DMS53 (cell line): Measurements from ENCODE around the gene FGF3.

Experiments used
- DNase-seq: peaks from one replicate; lab custom pipeline; 2025; lab: John Stamatoyannopoulos, UW

FGF3 gene

DNA sequence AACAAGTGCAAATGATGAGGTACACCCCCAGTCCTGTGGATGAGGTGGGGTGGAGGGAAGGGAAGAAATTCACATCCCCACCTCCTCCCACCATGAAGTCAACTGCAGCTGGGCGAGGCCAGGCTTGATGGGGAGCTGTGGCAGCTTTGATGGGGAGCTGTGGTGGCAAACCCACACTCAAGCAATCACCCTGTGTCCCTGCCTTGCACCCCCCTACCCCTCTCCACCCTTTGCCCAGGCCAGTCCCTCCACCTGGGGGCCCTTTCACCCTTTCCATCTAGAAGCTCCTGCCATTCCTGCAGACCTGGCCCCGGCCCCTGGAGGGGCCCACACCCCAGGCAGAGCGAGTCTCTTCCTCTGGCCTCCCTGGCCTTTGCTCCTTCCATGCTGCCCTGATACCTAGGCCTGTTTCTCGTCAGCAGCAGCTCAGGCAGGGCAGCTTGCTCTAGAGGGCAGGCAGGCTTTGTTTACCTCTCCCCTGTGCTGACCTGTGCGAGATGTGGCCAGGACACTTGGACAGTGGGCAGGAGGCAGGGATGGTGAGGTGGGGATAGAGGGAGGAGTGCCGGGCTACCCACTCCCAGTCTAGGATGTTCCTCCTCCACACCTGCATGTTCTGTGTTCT is 4.5 kb upstream of the FGF3 start:
- no peak for DNase-seq

DNA sequence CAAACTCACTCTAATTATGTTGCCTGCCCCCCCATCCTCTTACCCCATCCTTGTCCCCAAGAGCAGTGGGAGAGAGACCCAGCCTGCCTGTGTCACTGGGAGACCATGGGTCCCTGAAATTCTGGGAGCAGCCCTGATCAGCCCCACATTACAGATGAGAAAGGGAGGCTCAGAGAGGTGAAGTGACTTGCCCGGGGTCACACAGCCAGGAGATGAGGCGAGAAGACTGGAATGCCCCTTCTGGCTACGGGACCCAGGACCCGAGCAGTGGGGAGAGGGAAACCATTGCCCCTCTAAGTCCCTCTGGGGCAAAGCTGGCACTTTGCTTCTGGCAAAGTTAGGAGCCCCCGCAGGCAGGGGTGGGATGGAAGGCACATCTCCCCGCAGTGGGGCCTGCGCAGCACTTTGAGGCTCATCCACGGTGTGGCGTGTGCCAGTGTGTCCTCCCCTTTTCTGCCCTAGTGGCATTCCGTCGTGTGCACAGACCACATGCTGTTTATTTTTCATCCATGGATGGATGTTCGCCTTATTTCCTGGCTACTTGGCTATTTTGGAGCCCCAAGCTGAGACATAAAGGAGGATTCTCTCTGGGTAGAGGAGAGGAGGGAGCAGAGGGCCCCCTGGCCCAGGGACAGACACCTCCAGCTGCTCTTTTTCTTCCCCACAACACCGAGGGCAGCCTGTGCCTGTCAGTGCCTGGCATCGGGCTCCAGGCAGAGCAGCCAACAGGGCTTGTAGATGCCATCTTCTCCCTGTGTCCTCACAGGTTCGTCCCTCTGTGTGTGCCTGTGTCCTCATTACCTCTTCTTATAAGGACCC is 3.7 kb upstream of the FGF3 start:
- no peak for DNase-seq

DNA sequence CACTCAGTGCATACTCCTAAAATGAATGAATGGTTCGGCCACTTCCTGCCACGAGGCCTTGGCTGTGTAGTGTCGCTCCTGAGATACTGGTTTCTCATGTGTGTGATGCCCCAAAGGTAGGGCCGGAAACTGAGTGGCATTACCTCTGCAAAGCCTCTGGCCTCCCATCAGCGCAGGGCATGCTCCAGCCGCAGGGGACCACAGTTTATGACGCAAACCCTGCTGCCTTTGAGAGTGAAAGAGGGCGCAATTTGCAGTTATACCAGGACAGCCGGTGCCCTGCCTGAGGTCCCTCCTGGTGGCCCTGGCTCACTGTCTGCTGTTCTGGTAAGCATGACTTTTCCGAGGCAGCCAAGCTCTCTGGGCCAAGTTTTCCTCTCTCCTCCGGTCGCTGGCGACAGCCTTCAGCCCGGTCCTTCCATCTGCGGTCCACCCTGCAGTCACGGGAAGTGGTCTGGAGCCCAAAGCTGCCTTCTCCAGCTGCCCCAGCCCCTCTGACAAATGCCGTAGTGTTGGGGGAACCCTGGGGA is 2.4 kb upstream of the FGF3 start:
- no peak for DNase-seq

DNA sequence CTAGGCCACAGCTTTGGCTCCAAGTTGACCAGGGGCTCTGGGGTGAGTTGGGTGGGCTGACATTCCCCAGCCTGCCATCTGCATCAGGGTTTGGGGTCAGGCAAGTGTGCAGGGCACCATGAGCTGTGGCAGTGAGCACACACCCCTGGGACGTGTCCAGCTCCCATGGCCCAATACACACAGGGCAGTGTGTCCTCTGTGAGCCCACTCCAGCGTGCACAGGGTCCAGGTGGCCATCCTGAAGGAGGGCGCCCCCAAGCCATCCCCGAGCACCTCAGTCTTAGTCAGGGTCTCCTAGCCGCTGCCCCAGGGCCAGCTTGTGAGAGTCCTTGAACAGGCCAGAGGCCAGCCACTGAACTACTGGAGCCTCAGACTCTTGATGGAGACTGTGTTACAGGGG is 1.2 kb upstream of the FGF3 start:
- DNase-seq, result no peak

DNA sequence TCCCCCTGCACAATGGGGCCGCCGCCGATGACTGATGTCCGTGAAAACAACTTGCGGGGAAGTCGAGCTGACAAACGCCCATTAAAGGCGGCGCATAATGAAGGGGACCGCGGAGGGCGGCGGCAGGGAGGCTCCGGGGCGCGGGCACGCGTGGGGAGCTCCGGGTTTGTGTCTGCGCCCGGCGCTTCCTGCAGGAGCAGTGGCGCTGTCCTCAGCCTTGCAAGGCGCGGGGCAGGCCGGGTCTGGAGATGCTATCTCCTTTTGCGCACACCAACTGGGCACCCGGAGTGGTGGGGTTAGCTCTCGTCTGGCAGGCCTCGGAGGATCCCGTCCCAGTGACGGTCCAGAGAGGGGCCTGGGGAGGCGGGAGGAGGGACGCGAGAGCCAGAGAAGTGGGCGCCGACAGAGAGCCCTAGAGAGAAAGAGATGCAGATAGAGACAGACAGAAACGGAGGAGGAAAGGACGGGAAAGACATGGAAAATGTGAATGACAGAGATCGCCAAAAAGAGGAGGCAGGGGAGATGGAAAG is 390 bp upstream of the FGF3 start:
- no peak for DNase-seq

DNA sequence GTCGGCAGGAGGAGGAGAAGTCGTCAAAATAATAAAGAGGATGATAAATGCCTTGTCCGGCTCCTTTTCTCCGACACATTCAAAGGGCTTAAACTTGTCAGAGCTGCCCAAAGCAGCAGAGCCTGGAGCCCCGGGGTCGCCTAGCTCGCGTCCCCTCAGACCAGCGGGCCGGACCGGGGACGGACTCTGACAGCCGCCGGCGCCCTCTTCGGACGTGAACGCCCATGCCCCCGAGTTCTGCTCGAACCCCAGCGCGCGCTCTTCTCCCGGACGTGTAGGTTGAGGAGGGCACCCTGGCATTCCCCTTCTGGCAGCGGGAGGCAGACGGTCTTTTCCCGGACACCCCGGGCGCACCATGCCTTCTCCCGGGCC is 999 bp downstream of the FGF3 start:
- DNase-seq, result no peak

DNA sequence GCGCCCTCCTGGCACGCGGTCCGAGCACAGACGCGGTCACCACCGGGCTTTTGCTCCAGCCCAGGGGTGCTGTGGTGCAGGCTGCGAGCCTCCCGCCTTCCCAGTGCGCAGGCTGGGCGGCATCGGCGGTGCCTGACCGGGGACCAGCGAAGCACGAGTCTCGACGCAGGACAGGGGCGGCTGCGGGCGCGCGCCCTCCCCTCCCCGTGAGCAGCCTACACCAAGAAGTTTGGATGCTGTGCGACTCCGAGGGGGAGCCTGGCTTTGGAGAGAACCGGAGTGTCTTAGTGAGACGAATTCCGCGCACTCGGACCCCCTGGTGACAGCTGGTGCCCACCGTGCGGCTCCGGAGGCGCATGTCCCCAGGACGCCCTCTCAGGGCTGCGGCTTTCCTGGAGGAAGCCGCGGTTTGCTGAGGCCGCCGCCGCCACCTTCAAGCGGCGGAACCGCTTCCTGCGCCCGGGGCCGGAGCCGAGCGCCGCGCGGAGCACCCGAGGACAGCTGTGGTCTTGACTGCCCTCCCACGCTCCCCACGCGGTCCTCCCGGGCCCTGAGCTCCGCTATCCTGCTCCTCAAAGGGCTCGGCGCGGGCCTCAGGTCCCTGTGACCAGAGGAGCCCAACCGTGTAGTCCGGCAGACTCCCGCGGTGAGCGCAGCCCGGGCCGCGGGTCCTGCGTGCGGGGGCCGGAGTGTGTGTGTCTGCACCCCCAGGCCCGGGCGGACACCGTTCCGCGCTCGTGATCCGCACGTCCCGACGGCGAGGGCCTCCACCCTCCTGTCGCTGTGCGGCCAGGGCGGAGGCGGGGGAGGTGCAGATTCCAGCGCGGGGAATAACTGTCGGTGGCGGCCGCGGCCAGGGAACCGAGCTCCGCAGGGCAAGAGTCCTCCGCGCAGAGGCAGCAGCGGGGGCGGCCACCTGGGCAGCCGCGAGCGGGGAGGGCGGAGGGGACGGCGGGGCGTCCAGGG is 1.7 kb downstream of the FGF3 start:
- DNase-seq, result no peak

DNA sequence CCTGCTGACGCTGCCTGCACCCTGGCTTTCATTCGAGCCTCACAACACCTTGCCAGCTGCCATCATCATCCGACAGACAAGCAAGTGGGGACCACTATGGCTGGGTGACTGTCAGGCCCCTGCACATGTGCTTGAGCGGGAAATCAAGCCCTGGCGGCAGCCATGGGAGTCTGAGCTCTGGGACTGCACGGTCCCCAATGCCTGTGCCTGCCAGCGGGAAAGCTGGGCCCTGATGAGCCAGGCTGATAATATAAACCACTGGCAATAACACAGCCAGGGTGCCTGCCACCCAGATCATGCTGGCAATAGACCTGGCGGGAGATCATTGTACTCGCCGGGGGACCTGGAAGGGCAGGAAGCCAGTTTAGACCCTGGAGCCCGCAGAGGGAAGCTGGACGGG is 2.5 kb downstream of the FGF3 start:
- no peak for DNase-seq

DNA sequence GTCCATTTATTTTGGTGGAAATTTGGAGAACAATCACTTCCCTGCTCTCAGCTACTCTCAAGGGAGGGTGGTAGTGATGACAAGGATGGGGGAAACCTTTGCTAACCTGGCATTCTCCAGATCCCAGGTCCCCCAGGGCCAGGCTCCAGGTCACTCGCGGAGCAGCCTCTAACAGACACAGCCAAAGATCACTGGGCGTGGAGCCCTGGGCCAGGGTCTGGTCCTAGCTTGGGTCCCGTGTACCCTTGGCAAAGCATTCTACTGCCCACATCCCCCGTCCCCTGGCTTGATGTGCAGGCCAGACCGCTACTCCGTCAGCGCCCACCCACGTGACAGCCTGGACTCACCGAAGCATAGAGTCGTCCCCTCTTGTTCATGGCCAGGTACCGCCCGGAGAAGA is 3.2 kb downstream of the FGF3 start:
- DNase-seq, result no peak

- DNase-seq, result no peak
Observed at GRCh38 chr11:69814902-69815301, 4.3 kb downstream of the FGF3 start.

GRCh38 chr11:69814411-69814810 is 4.8 kb downstream of the FGF3 start:
- DNase-seq, result no peak

DNA sequence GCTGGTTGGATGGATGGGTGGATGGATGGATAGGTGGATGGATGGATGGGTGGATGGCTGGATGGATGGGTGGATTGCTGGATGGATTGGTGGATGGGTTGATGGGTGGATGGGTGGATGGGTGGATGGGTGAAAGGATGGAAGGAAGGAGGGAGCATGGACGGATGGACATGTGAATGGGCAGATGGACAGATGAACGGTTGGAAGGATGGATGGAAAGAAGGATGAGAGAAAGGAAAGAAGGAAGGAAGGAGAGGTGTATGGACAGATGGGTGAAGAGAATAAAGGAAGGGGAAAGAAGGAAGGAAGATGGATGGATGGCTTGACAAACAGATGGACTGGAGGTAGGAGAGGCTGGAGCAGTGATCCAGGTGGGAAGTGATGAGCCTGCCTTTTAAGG is 5.4 kb downstream of the FGF3 start:
- no peak for DNase-seq

DNA sequence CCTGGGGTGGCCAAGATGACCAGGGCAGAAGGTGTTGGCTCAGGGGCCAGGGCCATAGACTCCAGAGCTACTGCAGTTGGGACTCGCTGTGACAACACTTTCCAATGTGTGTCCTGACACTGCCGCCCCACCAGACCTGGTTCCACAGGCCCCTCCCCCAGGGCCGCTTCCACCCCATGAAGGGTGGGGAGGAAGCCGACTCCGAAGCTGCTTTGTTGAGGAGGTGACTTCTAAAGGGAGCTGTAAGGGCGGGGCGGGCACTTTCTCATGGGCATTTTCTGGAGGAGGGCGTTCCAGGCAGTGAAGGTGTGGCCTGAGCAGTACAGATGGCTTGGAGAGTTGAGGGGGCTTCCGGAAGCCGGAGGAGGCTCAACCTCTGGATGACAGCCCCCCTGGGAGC is 6.3 kb downstream of the FGF3 start:
- no peak for DNase-seq

- DNase-seq, result no peak
Observed at GRCh38 chr11:69812256-69812655, 7.0 kb downstream of the FGF3 start.

- DNase-seq, result no peak
Observed at GRCh38 chr11:69811431-69811830, 7.8 kb downstream of the FGF3 start.

DNA sequence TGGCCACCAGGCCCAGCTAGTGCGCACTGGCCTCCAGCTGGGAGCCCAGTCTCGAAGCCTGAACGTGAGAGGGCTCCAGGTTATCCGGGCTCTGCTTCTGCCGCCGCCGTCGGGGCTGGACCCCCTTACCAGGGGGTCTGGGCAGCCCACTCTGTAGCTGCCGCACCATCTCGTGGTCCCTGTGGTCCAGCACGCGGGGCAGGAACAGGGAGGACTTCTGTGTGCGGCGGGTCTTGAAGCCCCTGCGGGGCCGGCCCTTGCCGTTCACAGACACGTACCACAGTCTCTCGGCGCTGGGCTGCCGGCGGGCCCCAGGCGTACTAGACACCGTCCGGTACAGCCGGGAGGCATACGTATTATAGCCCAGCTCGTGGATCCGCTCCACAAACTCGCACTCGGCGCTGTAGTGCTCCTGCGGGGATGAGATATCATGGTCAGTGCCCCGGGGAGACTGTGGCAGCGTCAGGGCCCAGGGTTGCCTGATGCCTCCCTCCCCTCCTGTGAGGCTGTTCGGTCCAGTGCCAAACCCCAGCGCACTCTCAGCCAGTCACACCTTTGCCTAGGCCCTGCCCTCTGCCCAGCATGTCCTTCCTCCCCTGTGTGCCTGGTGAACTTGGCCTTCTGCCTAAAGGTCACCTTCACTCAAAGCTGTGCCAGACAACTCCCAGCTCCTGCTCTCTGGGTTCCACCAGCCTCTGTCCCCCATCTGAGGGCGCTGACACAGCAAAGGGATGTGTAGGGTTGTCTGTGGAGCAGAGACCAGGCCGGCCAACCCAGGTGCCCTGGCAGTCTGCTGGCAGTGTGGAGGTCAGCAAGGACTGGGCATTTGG is 8.7 kb downstream of the FGF3 start:
- no peak for DNase-seq

- no peak for DNase-seq
Observed at GRCh38 chr11:69808667-69809086, 10.5 kb downstream of the FGF3 start.

DNA sequence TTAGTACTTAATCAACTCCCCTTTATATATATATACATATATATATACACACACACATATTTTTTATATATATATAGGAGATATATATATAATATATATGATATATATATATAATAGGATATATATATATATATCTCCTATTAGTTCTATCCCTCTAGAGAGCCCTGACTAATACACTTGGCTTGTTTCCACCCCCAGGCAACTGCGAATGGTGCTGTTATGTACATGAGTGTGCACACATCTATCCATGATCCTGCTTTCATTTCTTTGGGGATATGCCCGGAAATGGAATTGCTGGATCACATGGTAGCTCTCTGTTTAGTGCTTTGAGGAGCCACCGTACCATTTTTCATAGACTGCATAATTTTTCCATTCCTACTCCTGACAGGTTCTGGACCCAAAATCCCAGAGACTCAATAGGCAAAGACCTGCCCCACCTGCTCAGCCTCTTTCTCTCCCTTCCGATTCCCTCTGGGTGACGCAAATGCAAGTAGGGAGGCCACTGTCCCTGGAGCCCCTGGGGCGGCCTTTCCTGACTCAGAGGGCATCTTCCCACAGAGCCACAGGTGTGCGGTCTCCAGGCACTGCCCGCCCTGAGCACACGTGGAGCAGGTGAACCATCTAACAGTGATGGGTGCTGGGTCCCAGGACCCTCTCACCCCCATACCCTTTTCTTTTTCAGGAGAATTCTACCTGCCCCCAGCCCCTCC is 12.0 kb downstream of the FGF3 start:
- no peak for DNase-seq

DNA sequence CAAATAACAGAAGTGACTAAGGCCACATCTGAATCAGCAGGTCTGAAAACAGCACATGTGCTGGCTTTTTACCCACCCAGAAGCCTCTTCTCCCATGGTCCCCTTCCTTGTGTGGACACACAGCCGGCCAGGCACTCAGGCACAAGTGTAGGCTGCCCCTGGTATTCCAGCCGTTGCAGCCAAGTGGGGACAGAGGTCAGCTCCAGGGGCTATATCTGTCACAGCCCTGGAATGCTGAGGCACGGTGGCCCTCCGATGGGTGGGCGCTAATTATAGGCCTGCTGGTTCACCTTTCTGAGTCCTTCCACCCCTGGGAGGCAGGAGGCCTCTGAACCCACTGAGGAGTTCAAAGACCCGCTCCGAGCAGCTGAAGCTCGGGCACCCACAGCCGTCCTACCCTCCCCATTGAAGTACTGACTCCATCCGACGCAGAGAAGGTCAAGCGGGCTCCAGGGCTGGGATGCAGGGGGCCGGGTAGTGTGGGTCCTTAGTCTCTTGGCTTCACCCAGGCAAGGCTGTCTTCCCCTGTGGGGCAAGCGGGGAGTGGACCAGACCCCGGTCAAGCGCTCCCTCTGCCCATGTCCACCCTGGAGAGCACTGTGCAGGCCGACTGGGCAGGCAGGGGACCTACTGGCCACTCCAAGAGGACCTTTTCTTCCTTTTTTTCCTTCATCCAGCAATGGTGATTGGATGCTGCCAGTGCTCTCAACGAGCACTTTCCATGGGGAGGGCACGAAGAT is 14.3 kb downstream of the FGF3 start:
- no peak for DNase-seq
